AG09319 (cell line): Measurements from ENCODE around the gene TRAIP.

Experiments used
- DNase-seq: peaks from one replicate; pipeline ENCODE4 v3.0.0-alpha.2; 2010; ENCODE audit warnings: low read depth; ENCODE audit errors: extremely low read depth
- TF ChIP-seq, protein P1 (sequence below): IDR thresholded peaks from 2 replicates; pipeline ENCODE4 v1.5.1; 2011; ENCODE audit warnings: low read depth, mild to moderate bottlenecking, inconsistent platforms, low read length, moderate library complexity

Gene TRAIP

DNA sequence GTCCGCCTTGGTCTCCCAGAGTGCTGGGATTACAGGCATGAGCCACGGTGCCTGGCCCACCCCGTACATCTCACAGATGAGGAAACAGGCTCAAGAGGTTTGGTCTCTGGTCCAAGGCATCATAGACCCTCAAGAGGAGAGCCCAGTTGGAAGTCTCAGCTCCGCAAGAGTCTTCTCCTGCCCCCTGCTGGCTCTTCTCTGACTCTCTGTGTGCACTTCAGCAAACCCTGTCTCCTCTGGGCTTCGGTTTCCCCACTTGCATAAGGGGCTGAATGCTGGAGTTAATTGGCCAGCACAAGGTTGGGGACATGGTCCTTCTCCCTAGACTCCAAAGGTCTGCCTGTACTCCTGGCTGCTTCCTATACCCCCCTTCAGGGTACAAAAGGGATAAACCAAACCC is 43.5 kb upstream of the TRAIP start:
- TF ChIP-seq, protein P1, sequence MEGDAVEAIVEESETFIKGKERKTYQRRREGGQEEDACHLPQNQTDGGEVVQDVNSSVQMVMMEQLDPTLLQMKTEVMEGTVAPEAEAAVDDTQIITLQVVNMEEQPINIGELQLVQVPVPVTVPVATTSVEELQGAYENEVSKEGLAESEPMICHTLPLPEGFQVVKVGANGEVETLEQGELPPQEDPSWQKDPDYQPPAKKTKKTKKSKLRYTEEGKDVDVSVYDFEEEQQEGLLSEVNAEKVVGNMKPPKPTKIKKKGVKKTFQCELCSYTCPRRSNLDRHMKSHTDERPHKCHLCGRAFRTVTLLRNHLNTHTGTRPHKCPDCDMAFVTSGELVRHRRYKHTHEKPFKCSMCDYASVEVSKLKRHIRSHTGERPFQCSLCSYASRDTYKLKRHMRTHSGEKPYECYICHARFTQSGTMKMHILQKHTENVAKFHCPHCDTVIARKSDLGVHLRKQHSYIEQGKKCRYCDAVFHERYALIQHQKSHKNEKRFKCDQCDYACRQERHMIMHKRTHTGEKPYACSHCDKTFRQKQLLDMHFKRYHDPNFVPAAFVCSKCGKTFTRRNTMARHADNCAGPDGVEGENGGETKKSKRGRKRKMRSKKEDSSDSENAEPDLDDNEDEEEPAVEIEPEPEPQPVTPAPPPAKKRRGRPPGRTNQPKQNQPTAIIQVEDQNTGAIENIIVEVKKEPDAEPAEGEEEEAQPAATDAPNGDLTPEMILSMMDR: no peak; the same call in 1 of the 2 replicates
- no peak for DNase-seq

DNA sequence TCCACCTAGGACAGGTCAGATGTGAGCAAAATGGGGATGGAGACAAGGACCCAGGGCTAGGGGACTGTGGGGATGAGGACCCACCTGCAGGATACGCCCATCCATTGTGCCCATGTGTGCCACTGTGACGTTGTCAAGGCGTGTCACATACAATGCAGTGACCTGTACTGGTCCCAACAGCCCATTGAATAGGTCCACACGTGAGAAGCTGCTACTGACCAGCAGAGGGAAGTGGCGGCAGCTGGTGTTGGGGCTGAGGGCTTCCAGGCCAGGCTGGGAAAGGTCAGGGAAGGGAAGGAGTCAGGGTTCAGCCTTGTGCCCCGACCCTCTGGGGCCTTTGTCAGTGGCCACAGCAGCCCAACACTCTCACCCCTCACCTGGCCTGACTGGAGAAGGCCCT is 42.6 kb upstream of the TRAIP start:
- no peak for DNase-seq
- TF ChIP-seq, protein P1: no peak

DNA sequence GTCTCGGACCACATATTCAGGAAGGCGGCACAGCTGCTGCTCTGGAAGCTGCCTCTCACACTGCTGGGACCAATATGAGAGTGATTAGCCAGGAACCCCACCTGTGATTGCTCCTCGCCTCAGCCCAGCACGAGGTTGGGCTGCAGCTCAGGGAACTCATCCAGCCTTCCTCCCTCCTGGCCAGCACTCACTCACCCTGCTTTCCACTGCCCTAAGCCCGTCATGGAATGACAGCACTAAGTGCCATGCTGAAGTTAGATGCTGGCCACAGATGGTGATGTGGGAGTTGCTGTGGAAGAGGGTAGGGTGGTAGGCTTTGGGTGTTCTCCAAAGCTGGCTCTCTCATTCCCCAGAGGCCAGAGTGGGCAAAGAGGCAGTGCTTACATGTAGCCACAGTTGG is 40.0 kb upstream of the TRAIP start:
- TF ChIP-seq, protein P1: no peak
- DNase-seq: no peak

- TF ChIP-seq, protein P1: no peak
- DNase-seq: no peak
Observed at GRCh38 chr3:49895791-49896190, 39.4 kb upstream of the TRAIP start.

GRCh38 chr3:49889296-49889695 is 32.9 kb upstream of the TRAIP start:
- DNase-seq: no peak
- TF ChIP-seq, protein P1: no peak

DNA sequence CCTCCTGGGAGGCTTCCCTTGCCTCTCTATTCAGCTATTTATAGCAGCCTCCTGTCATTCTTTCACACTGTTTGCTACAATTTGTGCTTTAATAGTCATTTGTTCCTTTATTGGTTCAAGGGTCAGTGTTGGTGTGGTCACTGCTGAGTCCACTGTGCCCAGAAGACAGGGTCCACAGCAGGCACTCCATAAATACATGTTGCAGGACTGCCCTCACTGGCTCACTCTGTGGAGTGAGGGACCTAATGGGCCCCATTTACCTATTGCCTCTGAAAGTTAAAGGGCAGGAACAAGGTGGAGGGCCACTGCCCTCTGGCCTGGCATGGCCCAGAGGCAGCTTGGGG is 30.5 kb upstream of the TRAIP start:
- TF ChIP-seq, protein P1: no peak
- no peak for DNase-seq

DNA sequence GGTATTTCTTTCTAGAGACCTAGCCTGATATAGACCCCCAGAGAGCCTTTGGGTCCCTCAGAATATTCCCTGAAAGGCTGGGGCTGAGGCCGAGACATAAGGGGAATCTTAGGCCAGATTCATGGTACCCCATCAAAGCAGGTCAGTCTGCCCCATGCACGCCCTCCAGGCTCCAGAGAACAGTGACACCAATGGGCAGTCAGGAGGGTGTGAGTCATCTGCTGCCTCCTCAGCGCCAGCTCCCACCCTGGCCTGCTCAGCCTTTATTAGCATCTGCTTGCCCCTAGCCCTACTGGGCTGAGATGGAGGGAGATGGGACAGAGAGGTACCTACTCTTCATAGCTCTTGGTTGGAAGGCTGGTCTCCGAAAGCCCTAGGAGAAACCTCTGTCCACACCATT is 27.6 kb upstream of the TRAIP start:
- no peak for DNase-seq
- TF ChIP-seq, protein P1: no peak

DNA sequence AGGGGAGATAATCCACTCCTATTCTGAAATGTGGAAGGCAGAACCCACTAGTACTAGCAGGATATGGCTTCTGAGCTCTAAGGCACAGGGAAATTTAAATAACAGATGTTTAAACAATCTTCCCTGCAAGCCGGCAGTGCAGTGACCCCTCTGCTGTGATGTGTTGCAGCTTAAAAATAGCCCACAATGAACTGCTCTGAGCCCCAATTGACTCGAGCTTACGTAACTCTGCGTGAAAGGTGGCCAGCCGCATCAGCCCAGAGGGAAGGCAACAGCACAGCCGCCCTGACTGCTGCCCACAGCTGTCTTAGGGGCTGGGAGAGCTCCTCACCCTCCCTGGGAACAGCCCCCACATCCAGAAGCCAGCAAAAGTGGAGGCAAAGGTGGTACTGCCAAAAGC is 25.8 kb upstream of the TRAIP start:
- TF ChIP-seq, protein P1: no peak
- DNase-seq: no peak
